Measurements from ENCODE around the gene SRSF3. TPM values are rescaled to one million over a fixed set of nuclear protein-coding genes. Genes with fewer than 3 reads are reported as not detected.

SRSF3 gene
- total and polyA plus RNA-seq, 9 of the 15 experiments (the other 6 are each of a cell fraction or from before 2014, with no cell fraction given), result 337 to 1,200 (median 518) TPM

GRCh38 chr6:36546920-36547645 lies 47.1 kb upstream of the SRSF3 start, which contains the start of gene STK38 (continued):
- TF ChIP-seq NEUROD1 (IDR thresholded peaks at IDR 0.05; ENCODE audit: borderline replicate concordance, low read depth, low read length, partially characterized antibody), result no peak
- no peak for TF ChIP-seq KLF10 (CRISPR knock-in tag; IDR thresholded peaks at IDR 0.05)
- no peak for TF ChIP-seq ZNF707 (CRISPR knock-in tag; conservative IDR thresholded peaks at IDR 0.05)
- TF ChIP-seq RAD51 (IDR thresholded peaks at IDR 0.05; ENCODE audit: borderline replicate concordance, low read depth), result no peak
- no peak for TF ChIP-seq ZNF589 (CRISPR knock-in tag; IDR thresholded peaks at IDR 0.05; ENCODE audit: low read depth)
- TF ChIP-seq FOXP1 (CRISPR knock-in tag; IDR thresholded peaks at IDR 0.05), result 0 out of 2 replicates have a peak, but pooled peaks have one; percentile 24
- TF ChIP-seq NR0B1 (IDR thresholded peaks at IDR 0.05; ENCODE audit: partially characterized antibody), result no peak
- peak; percentile 33 for TF ChIP-seq ZFX (CRISPR knock-in tag; IDR thresholded peaks at IDR 0.05)
- no peak for TF ChIP-seq ZNF274 (IDR thresholded peaks at IDR 0.05; ENCODE audit: borderline replicate concordance, low read depth, low read length)
- TF ChIP-seq TGIF2 (CRISPR knock-in tag; IDR thresholded peaks at IDR 0.05), result no peak
- no peak; the same call in 1 of the 2 replicates for TF ChIP-seq HCFC1 (IDR thresholded peaks at IDR 0.05; ENCODE audit: low read depth, low read length)
- peak; percentile 79 for TF ChIP-seq CC2D1A (IDR thresholded peaks at IDR 0.05)
- TF ChIP-seq ZBTB9 (CRISPR knock-in tag; IDR thresholded peaks at IDR 0.05), result peak; percentile 50; the same call in 1 of the 2 replicates
- TF ChIP-seq POLR2B (IDR thresholded peaks at IDR 0.05; ENCODE audit: low read depth, partially characterized antibody), result peak; percentile 96
- no peak for TF ChIP-seq TAF15 (IDR thresholded peaks at IDR 0.05; ENCODE audit: low read depth, low read length)
- TF ChIP-seq ZBTB17 (CRISPR knock-in tag; IDR thresholded peaks at IDR 0.05), result peak; percentile 56; the same call in 1 of the 2 replicates
- no peak for TF ChIP-seq ARID3B (CRISPR knock-in tag; IDR thresholded peaks at IDR 0.05; ENCODE audit: borderline replicate concordance)
- TF ChIP-seq L3MBTL2 (IDR thresholded peaks at IDR 0.05), result peak; percentile 80
- TF ChIP-seq SOX6 (IDR thresholded peaks at IDR 0.05), result no peak
- TF ChIP-seq HES1 (IDR thresholded peaks at IDR 0.05; ENCODE audit: low read depth), result no peak
- peak; percentile 77 for TF ChIP-seq TAF1 (IDR thresholded peaks at IDR 0.05; ENCODE audit: control insufficient read depth, extremely low read depth, insufficient read depth, low read length, severe bottlenecking)
- no peak for TF ChIP-seq CBX8 (IDR thresholded peaks at IDR 0.05; ENCODE audit: borderline replicate concordance, extremely low read depth, low read depth, low read length, poor library complexity, severe bottlenecking)
